Bone marrow (tissue), 2 donors: ENCODE data around the gene TMPRSS11B.
"Not testable (repeated sequence)": the region's sequence is repeated elsewhere in the genome, so short reads cannot be mapped to it uniquely, and the experiment has no call there.

Experiments used
- DNase-seq, 2 donors: peaks; one replicate each; lab custom pipeline; 2025; lab: John Stamatoyannopoulos, UW

Gene TMPRSS11B

GRCh38 chr4:68245594-68245993 is at the start of gene TMPRSS11B:
TMPRSS11B (minus strand) TSS chr4:68245694; CDS start chr4:68245558, 136 bp downstream.
- DNase-seq: no peak

DNA sequence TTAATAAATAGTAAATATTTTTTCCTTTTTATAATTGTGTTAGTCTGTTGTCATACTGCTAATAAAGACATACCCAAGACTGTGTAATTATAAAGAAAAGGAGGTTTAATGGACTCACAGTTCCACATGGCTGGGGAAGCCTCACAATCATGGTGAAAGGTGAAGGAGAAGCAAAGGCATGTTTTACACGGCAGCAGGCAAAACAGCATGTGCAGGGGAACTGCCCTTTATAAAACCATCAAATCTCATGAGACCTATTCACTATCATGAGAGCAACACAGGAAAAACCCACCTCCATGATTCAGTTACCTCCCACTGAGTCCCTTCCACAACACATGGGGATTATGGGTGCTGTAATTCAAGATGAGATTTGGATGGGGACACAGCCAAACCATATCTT is 45.8 kb upstream of the TMPRSS11B start:
- no peak for DNase-seq

DNA sequence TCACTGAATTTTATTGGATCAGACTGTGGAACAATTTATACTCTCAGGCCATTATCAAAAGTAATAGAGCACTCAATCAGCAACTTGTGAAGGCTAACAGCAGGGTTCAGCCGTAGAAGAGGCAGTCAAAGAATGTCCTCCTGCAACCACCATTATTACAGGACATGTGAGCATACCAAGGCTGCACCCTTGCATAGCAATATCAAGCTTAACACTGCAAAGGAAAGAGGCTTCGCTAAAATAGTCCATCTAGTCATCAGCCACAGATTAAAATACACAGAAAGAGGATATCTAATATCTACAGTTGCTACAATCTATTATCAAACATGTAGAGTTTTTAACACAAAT is 42.9 kb upstream of the TMPRSS11B start:
- no peak for DNase-seq

DNA sequence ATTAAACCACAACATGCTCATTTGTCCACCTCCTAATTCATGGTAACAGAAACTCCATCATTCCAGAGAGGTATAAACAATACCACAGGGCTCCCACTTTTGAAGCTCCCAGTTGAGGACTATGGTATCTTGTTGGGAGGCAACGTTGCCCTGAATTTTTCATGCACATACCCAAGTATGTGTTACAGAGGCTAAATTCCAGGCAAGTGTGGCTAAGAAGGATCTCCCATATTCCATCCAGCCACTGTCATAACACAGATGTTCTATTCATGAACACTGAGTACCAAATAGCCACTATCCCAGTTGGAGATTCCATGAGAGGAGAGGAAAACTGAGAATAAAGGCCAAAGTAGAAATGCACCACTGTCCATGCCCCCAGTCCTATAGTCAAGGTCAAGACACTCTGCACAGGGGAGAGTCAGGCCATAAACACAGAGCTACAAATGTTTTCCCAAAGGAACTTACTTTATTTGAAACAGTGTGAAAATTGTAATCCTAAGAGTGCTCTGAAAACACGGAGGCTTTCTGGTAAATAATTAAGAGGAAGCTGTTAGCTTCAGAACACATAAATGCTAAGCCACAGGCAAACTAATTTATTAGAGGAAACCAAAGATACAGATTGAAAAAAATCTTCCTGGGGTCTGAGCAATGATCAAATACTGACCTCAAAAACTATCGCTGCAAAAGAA is 42.4 kb upstream of the TMPRSS11B start:
- DNase-seq: no peak

DNA sequence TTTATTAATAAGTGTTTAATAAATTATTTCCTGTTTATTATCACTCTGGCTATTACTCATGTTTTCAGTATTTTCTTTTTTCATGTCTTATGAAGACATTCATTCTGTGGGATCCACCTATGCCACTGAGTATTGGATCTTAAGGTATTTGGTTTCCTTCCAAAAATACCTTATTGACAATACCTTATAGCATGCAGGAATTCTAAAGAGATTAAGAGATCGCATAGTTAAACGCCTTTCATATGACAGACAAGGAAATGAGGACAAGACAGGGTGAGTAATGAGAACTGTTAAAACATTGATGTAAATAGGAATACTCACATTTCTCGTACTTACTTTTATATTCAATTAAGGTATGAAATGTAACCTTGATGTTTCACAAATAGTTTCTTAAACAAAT is 38.2 kb upstream of the TMPRSS11B start:
- DNase-seq: no peak

- DNase-seq: no peak
Observed at GRCh38 chr4:68283095-68283494, 37.6 kb upstream of the TMPRSS11B start.

GRCh38 chr4:68281796-68282740 is 36.6 kb upstream of the TMPRSS11B start:
- DNase-seq: not testable (repeated sequence)

GRCh38 chr4:68278029-68278428 is 32.5 kb upstream of the TMPRSS11B start:
- DNase-seq: no peak

DNA sequence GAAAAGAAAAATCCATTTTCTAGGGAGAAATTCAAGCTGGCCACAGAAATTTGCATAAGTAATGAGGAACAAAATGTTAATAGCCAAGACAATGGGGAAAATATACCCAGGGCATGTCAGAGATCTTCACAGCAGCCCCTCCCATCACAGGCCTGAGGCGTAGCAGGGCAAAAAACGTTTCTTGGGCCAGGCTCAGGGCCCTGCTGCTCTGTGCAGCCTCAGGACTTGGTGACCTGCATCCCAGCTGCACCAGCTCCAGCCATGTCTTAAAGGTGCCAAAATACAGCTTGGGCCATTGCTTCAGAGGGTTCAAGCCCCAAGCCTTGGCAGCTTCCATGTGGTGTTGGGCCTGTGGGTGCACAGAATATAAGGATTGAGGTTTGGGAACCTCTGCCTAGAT is 32.1 kb upstream of the TMPRSS11B start:
- no peak for DNase-seq

DNA sequence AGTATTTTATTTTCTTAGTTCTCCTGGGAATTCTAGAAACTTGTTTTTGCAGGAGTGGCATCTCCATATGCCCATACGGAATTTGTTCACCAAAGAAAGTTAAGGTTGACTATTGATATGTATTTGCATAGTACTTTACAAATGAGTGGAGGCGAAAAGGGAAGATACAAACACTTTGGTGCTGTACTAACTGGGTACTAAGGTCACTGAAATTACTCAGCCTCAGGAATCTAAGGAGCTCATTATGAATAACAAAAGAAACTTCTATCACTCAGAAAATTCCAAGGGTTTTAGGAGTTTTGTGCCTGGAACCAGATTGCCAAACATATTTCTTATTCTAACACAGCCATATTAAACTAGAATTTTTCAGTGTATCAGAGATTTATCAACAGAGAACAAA is 27.4 kb upstream of the TMPRSS11B start:
- no peak for DNase-seq

- no peak for DNase-seq
Observed at GRCh38 chr4:68272380-68272779, 26.9 kb upstream of the TMPRSS11B start.

DNA sequence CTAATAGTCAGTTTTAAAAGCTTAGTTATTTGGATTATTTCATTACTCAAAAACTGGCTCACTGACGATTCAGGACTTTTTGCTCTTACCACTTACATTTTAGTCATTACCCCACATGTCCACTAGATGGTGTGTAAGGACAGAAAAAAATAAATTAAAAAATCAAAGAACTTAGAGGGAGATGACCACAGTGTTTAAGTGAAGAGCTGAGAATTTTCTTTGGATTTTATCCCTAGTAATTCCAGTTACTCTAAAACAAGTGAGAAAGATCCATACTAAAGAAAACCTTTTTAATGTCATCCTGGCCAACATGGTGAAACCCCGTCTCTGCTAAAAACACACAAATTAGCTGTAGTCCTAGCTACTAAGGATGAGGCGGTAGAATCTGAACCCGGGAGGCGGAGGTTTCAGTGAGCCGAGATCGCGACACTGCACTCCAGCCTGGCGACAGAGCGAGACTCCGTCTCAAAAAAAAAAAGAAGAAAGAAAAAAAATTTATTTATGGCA is 26.4 kb upstream of the TMPRSS11B start:
- peak in 1 of 2 donors; percentile 42 for DNase-seq

GRCh38 chr4:68267433-68267944 is 22.0 kb upstream of the TMPRSS11B start:
- DNase-seq: no peak

DNA sequence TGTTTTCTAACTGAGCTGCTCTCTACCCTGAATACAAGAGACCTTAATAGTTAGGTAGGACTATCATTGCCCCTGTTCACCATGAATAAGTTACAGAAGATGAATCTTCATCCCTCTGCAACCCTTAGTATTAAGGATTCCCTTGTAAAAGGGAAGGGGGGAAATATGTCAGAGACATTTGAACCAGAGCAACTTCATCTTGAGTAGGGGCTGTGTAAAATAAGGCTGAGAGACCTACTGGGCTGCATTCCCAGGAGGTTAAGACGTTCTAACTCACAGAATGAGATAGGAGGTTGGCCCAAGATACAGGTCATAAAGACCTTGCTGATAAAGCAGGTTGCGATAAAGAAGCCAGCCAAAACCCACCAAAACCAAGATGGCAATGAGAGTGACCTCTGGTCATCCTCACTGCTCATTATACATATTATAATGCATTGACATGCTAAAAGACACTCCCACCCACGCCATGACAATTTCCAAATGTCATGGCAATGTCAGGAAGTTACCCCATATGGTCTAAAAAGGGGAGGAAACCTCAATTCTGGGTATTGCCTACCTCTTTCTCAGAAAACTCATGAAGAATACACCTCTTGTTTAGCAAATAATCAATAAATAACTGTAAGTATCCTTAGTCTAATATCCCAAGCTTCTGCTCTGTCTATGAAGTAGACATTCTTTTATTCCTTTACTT is 19.5 kb upstream of the TMPRSS11B start:
- DNase-seq: no peak

DNA sequence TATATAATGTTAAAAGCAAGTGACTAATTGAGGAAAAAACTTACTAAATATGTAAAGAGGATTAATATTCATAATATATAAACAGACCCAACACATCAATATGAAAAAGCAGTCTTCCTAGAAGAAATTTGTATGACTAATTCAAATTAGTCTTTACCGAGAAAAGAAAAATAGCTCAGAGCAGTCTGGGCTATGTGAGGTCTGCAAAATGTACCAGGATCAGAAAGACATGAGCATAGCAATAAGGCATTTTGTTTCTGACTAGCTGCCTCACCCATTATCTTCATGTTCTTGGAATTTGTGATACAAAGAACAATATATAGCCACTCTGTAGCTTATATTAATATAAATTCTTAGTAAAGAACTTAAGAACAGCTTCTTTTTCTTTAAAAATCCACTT is 13.7 kb upstream of the TMPRSS11B start:
- no peak for DNase-seq

DNA sequence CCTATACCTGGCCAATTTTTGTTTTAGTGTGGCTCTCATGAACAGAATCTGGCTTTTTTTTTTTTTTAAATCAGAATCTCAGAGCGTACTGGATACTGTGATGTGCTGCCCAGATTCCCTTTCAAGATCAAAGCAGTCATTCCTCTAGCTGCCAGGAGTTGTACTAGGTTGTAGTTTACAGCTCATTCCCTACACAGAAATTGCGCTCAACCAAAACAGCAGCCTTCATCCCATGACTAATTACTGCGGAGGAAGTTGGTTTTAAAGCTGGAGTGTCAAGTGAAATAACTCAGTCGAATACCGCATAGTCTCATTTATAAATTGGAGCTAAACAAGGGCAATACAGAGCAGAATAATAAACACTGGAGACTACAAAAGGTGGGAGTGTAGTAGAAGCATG is 12.2 kb upstream of the TMPRSS11B start:
- no peak for DNase-seq

- DNase-seq: no peak
Observed at GRCh38 chr4:68256284-68256683, 10.8 kb upstream of the TMPRSS11B start.

DNA sequence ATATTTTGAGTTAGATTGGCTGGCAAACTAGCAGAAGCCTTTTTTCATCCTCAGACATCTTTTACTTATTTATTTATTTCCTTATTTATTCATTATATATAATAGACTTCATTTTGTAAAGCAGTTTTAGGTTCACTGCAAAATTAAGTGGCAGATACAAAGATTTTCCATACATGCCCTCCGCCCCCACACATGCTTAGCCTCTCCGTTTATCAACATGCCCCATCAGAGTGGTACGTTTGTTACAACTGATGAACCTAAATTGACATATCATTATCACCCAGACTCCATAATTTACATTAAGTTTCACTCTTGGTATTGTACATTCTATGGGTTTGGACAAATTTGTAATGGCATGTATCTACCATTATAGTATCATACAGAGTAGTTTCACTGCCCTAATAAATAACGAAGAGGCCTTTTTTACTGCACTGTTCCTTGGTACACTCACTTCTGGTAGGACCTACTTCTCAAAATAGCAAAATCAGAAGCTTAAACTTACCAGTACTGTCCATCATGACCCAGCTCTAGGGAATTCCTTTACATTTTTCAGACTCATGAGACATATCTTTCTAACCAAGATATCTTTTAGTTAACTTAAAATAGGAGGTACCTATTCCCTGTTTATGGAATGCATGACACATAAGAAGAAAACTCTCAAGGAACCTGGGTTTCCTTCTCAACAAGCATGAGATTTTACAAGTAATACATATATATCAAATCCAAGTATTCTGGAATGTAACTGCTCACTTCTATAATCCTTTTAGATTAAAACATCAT is 4.8 kb upstream of the TMPRSS11B start:
- DNase-seq: no peak

- no peak for DNase-seq
Observed at GRCh38 chr4:68249434-68249833, 3.9 kb upstream of the TMPRSS11B start.

GRCh38 chr4:68240620-68241019 is 4.9 kb downstream of the TMPRSS11B start:
- no peak for DNase-seq

GRCh38 chr4:68228568-68228967 is 16.9 kb downstream of the TMPRSS11B start:
- DNase-seq: no peak
